Thoracic aorta (tissue), 2 donors: ENCODE results near the gene KAT6B. TPM values are rescaled to one million over a fixed set of nuclear protein-coding genes. Genes with fewer than 3 reads are reported as not detected.

Source experiments
- ATAC-seq: fragments of 150-250 bp; one replicate; pipeline ENCODE4 v1.8.0; 2017; ENCODE audit warnings: low read depth; ENCODE audit not compliant: insufficient number of reproducible peaks, low FRiP score
- DNase-seq: peaks from one replicate; pipeline ENCODE4 v3.0.0-alpha.2; 2020; ENCODE audit warnings: low spot score
- H3K27ac ChIP-seq, 2 donors: fragments of 200-600 bp; sonication (generic); 1 replicate in 1 of 2; 2 replicates in 1 of 2; pipeline ENCODE4 v1.5.1; 2016; ENCODE audit warnings: mild to moderate bottlenecking in 2 of 2, moderate library complexity in 2 of 2
- H3K27me3 ChIP-seq: fragments of 200-600 bp; sonication (generic); replicated peaks from 2 replicates; pipeline ENCODE4 v1.6.0; 2016; ENCODE audit warnings: mild to moderate bottlenecking; ENCODE audit not compliant: insufficient read depth
- H3K36me3 ChIP-seq: fragments of 200-600 bp; sonication (generic); one replicate; pipeline ENCODE4 v1.5.1; 2016
- H3K4me1 ChIP-seq, 2 donors: fragments of 200-600 bp; sonication (generic); 1 replicate in 1 of 2; 2 replicates in 1 of 2; pipeline versions ENCODE4 v1.5.1 to v1.6.0; 2016; ENCODE audit warnings: low read depth in 2 of 2, mild to moderate bottlenecking in 1 of 2; ENCODE audit not compliant: control insufficient read depth in 1 of 2
- H3K4me3 ChIP-seq: fragments of 200-600 bp; sonication (generic); 2 replicates; pipeline ENCODE4 v1.5.1; 2016; ENCODE audit warnings: mild to moderate bottlenecking
- H3K9me3 ChIP-seq: fragments of 200-600 bp; sonication (generic); 2 replicates; pipeline ENCODE4 v1.5.1; 2016
- total RNA-seq, 2 donors: library from RNA; depleted of rRNA; stranded (reverse); fragments of >200 nt; gene quantifications; one replicate each; pipeline versions ENCODE4 v1.1.0 to v1.2.3, GENCODE V29; 2016
- TF ChIP-seq, protein P1 (sequence below): fragments of 200-600 bp; sonication (generic); IDR thresholded peaks from one replicate; pipeline ENCODE4 v1.5.1; 2019; ENCODE audit warnings: antibody characterized with exemption

Gene KAT6B
- total RNA-seq, 2 donors from 2014 or later = 38.4 to 46.9 TPM

DNA sequence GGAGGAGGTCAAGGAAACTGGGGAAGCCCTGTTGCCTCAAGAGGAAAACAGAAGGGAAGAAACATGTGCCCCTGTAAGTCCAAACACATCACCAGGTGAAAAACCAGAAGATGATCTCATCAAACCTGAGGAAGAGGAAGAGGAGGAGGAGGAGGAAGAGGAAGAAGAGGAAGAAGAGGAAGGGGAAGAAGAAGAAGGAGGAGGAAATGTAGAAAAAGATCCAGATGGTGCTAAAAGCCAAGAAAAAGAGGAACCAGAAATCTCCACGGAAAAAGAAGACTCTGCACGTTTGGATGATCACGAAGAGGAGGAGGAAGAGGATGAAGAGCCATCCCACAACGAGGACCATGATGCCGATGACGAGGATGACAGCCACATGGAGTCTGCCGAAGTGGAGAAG, 202.3 kb downstream of the KAT6B start:
- ATAC-seq (no peak), DNase-seq (no peak)
- H3K9me3 ChIP-seq = no peaks in the 10 kb centered on the region
- peaks cover 34% of the 10 kb centered on the region for H3K36me3 ChIP-seq
- TF ChIP-seq, protein P1, sequence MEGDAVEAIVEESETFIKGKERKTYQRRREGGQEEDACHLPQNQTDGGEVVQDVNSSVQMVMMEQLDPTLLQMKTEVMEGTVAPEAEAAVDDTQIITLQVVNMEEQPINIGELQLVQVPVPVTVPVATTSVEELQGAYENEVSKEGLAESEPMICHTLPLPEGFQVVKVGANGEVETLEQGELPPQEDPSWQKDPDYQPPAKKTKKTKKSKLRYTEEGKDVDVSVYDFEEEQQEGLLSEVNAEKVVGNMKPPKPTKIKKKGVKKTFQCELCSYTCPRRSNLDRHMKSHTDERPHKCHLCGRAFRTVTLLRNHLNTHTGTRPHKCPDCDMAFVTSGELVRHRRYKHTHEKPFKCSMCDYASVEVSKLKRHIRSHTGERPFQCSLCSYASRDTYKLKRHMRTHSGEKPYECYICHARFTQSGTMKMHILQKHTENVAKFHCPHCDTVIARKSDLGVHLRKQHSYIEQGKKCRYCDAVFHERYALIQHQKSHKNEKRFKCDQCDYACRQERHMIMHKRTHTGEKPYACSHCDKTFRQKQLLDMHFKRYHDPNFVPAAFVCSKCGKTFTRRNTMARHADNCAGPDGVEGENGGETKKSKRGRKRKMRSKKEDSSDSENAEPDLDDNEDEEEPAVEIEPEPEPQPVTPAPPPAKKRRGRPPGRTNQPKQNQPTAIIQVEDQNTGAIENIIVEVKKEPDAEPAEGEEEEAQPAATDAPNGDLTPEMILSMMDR = no peak
- no peak overlapping the region for H3K27ac ChIP-seq
- no peaks in the 10 kb centered on the region for H3K4me1 ChIP-seq
- H3K4me3 ChIP-seq = no peak overlapping the region
- no peaks in the 10 kb centered on the region for H3K27me3 ChIP-seq

DNA sequence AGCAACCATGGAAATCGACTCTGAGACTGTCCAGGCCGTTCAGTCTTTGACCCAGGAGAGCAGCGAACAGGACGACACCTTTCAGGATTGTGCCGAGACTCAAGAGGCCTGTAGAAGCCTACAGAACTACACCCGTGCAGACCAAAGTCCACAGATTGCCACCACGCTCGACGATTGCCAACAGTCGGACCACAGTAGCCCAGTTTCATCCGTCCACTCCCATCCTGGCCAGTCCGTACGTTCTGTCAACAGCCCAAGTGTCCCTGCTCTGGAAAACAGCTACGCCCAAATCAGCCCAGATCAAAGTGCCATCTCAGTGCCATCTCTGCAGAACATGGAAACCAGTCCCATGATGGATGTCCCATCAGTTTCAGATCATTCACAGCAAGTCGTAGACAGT, 203.0 kb downstream of the KAT6B start:
- H3K4me3 ChIP-seq = no peak overlapping the region
- no peaks in the 10 kb centered on the region for H3K9me3 ChIP-seq
- H3K27ac ChIP-seq = no peak overlapping the region
- ATAC-seq (no peak), DNase-seq (no peak)
- no peaks in the 10 kb centered on the region for H3K4me1 ChIP-seq
- TF ChIP-seq, protein P1 = no peak
- no peaks in the 10 kb centered on the region for H3K27me3 ChIP-seq
- peaks cover 34% of the 10 kb centered on the region for H3K36me3 ChIP-seq

DNA sequence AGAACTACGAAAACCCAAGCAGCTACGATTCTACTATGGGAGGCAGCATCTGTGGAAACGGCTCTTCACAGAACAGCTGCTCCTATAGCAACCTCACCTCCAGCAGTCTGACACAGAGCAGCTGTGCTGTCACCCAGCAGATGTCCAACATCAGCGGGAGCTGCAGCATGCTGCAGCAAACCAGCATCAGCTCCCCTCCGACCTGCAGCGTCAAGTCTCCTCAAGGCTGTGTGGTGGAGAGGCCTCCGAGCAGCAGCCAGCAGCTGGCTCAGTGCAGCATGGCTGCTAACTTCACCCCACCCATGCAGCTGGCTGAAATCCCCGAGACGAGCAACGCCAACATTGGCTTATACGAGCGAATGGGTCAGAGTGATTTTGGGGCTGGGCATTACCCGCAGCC, 203.5 kb downstream of the KAT6B start:
- Histone ChIP-seq H3K36me3 (peaks cover 32% of the 10 kb centered on the region), H3K9me3 (no peaks in the 10 kb centered on the region), H3K4me3 (no peak overlapping the region), H3K27me3 (no peaks in the 10 kb centered on the region), H3K27ac (no peak overlapping the region), H3K4me1 (no peaks in the 10 kb centered on the region)
- ATAC-seq (no peak), DNase-seq (no peak)
- TF ChIP-seq, protein P1 = no peak

DNA sequence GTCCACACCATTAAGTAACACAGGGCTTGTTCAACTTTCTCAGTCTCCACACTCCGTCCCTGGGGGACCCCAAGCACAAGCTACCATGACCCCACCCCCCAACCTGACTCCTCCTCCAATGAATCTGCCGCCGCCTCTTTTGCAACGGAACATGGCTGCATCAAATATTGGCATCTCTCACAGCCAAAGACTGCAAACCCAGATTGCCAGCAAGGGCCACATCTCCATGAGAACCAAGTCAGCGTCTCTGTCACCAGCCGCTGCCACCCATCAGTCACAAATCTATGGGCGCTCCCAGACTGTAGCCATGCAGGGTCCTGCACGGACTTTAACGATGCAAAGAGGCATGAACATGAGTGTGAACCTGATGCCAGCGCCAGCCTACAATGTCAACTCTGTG, 204.0 kb downstream of the KAT6B start:
- peaks cover 28% of the 10 kb centered on the region for H3K36me3 ChIP-seq
- no peaks in the 10 kb centered on the region for H3K27me3 ChIP-seq
- H3K4me1 ChIP-seq = no peaks in the 10 kb centered on the region
- H3K9me3 ChIP-seq = no peaks in the 10 kb centered on the region
- DNase-seq (no peak), ATAC-seq (no peak)
- TF ChIP-seq, protein P1 = no peak
- H3K4me3 ChIP-seq = no peak overlapping the region
- no peak overlapping the region for H3K27ac ChIP-seq

DNA sequence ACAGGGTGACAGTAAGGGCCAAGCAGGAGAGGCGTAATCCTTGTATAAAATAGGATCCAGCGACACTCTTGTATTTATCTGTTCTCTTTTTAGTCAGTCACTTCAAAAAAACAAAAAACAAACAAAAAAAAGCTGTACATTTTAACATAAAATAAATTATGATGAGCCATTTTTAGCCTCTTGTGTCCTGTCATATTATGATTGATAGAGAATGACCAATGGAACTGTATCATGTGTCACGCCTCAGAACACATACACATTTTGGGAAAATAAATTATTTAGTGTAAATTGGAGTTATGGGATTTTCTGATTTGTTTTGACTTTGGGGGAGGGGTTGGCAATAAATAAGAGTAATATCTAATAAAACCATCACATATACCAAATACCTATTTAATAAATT, 205.7 kb downstream of the KAT6B start:
- Histone ChIP-seq H3K27me3 (no peaks in the 10 kb centered on the region), H3K36me3 (peaks cover 23% of the 10 kb centered on the region), H3K27ac (no peak overlapping the region), H3K4me3 (no peak overlapping the region), H3K9me3 (no peaks in the 10 kb centered on the region), H3K4me1 (no peaks in the 10 kb centered on the region)
- TF ChIP-seq, protein P1 = no peak
- no peak for ATAC-seq
- DNase-seq = no peak
